ENCODE measurements around the gene NLRP6. TPM values are rescaled to one million over a fixed set of nuclear protein-coding genes. Genes with fewer than 3 reads are reported as not detected.

The NLRP6 gene
- total and polyA plus RNA-seq, 2 experiments from 2014 or later: not detected

DNA sequence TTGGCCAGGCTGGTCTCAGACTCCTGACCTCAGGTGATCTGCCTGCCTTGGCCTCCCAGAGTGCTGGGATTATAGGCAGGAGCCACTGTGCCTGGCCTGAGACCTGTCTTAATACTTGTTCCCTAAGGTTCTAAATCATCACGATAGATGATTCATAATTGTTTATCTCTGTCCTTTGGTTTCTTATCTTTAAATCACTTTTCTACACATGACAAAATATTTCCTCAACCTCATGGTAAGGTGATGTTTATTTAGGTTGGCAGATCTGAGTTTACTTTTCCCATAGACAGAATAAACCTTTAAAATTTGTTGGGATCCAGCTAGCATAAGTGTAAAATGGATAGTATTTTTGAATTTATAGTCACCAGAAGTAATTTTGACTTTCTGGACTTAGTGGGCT, 37.9 kb upstream of the NLRP6 start:
- Histone ChIP-seq H3K9ac (no peak overlapping the region), H4K20me1 (ENCODE audit: insufficient read depth) (no peaks in the 10 kb centered on the region), H3K9me3 (ENCODE audit: low read depth) (no peaks in the 10 kb centered on the region), H3K4me2 (ENCODE audit: unreplicated experiment) (no peak overlapping the region), H3K4me3 (no peak overlapping the region), H3K36me3 (ENCODE audit: low read depth) (peaks cover 37% of the 10 kb centered on the region), H3K27me3 (replicated peaks; ENCODE audit: insufficient read depth) (no peaks in the 10 kb centered on the region), H2AFZ (no peak overlapping the region), H3K27ac (no peak overlapping the region), H3K9me2 (ENCODE audit: insufficient read depth) (no peaks in the 10 kb centered on the region), H3K4me1 (ENCODE audit: insufficient read depth) (peaks cover 12% of the 10 kb centered on the region; the same call in 1 of the 2 replicates), H3F3A (ENCODE audit: insufficient read depth) (peaks cover 5% of the 10 kb centered on the region; the same call in 1 of the 2 replicates), H3K79me2 (ENCODE audit: insufficient read depth) (peaks cover 85% of the 10 kb centered on the region)
- TF ChIP-seq EZH2phosphoT487 (IDR thresholded peaks at IDR 0.05; ENCODE audit: insufficient read depth, low read depth) (no peak), EZH2 (IDR thresholded peaks at IDR 0.05; ENCODE audit: insufficient read depth, poor library complexity, severe bottlenecking) (no peak)
- WGBS, 2 experiments (ENCODE audit: low coverage in 1 of 2, low lambda C conversion rate in 2 of 2, missing lambda C conversion rate in 2 of 2): 93 to 94% methylated on average over 1 of the region's 1 CpG
- in situ Hi-C loops (cut with MboI): no loop called here
- DNase-seq: no peak

DNA sequence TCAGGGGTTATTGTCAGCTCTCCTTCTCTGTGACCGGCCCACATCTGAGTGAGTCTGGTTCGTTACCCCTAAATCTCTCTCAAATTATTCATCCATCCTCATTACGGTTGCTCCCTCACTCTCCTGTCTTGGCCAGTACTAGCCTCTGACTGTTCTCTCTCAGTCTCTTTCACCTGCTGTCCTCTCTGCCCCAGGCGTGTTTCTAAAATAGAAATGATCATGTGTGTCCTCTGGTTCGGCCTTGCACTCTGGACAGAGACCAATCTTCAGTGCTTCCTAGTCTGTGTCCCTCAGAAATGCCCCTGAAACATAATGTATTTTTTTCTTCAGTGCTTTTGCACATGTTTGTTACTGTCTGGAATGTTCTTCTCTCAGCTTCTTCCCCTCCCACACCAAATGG, 36.6 kb upstream of the NLRP6 start:
- Histone ChIP-seq H3K9me2 (ENCODE audit: insufficient read depth) (no peaks in the 10 kb centered on the region), H3K79me2 (ENCODE audit: insufficient read depth) (peaks cover 86% of the 10 kb centered on the region), H3K4me2 (ENCODE audit: unreplicated experiment) (no peak overlapping the region), H3K27ac (no peak overlapping the region), H3K4me3 (no peak overlapping the region), H3K9ac (0 out of 2 replicates have a peak overlapping the region, but pooled peaks have one; percentile 5), H3F3A (ENCODE audit: insufficient read depth) (0 out of 2 replicates have a peak, but pooled peaks cover 1% of the 10 kb centered on the region), H3K9me3 (ENCODE audit: low read depth) (no peaks in the 10 kb centered on the region), H3K27me3 (replicated peaks; ENCODE audit: insufficient read depth) (no peaks in the 10 kb centered on the region), H3K4me1 (ENCODE audit: insufficient read depth) (peaks cover 12% of the 10 kb centered on the region; the same call in 1 of the 2 replicates), H4K20me1 (ENCODE audit: insufficient read depth) (no peaks in the 10 kb centered on the region), H3K36me3 (ENCODE audit: low read depth) (peaks cover 50% of the 10 kb centered on the region), H2AFZ (no peak overlapping the region)
- in situ Hi-C loops (cut with MboI): no loop called here
- TF ChIP-seq EZH2phosphoT487 (IDR thresholded peaks at IDR 0.05; ENCODE audit: insufficient read depth, low read depth) (no peak), EZH2 (IDR thresholded peaks at IDR 0.05; ENCODE audit: insufficient read depth, poor library complexity, severe bottlenecking) (no peak)
- WGBS, 2 experiments (ENCODE audit: low coverage in 1 of 2, low lambda C conversion rate in 2 of 2, missing lambda C conversion rate in 2 of 2): 87 to 89% methylated on average over 5 of the region's 5 CpGs
- DNase-seq: no peak

DNA sequence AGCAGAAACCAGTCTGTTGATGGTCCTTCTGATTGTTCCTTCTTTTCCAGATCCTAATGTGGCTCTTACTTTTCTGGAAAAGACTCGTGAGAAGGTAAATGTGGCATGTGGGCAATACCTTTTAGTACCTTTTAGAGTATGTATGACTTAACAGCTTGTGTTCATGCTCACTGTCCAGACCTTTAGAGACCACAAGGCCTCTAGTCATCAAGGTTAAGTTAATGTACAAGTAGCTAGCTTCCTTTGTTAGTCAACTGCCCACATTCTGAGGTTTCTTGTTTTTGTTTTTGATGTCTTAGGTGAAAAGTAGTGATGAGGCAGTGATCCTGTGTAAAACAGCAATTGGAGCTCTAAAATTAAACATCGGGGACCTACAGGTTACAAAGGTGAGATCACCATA, 33.8 kb upstream of the NLRP6 start:
- in situ Hi-C loops (cut with MboI): no loop called here
- 96 to 97% methylated on average over 2 of the region's 2 CpGs for WGBS, 2 experiments (ENCODE audit: low coverage in 1 of 2, low lambda C conversion rate in 2 of 2, missing lambda C conversion rate in 2 of 2)

DNA sequence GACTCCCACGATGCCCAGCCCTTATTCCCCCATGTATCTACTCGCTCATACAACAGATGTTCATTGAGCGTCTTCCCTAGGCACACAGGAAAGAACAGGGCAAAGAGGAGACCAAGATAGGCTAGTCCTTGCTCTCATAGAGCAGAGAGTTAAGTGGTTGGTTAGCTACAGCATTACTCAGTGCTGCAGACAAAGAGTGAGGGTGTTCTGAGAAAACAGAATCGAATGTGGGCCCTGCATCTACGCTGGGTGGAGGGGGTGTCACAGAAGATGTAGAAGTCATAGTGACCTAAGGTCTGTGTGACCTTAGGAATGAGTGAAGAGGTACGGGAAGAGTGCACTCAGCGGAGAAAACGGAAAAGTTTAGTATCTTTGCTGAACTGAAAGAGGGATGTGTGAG, 29.1 kb upstream of the NLRP6 start:
- Histone ChIP-seq H3K27ac (no peak overlapping the region), H3F3A (ENCODE audit: insufficient read depth) (0 out of 2 replicates have a peak, but pooled peaks cover 6% of the 10 kb centered on the region), H3K4me1 (ENCODE audit: insufficient read depth) (no peaks in the 10 kb centered on the region), H3K9me2 (ENCODE audit: insufficient read depth) (no peaks in the 10 kb centered on the region), H3K36me3 (ENCODE audit: low read depth) (peaks cover 58% of the 10 kb centered on the region), H3K79me2 (ENCODE audit: insufficient read depth) (peaks cover 25% of the 10 kb centered on the region), H3K27me3 (replicated peaks; ENCODE audit: insufficient read depth) (no peaks in the 10 kb centered on the region), H3K9ac (no peak overlapping the region), H3K4me2 (ENCODE audit: unreplicated experiment) (no peak overlapping the region), H2AFZ (no peak overlapping the region), H4K20me1 (ENCODE audit: insufficient read depth) (no peaks in the 10 kb centered on the region), H3K4me3 (no peak overlapping the region), H3K9me3 (ENCODE audit: low read depth) (no peaks in the 10 kb centered on the region)
- TF ChIP-seq EZH2 (IDR thresholded peaks at IDR 0.05; ENCODE audit: insufficient read depth, poor library complexity, severe bottlenecking) (no peak), EZH2phosphoT487 (IDR thresholded peaks at IDR 0.05; ENCODE audit: insufficient read depth, low read depth) (no peak)
- DNase-seq: no peak
- 62 to 63% methylated on average over 8 of the region's 8 CpGs for WGBS, 2 experiments (ENCODE audit: low coverage in 1 of 2, low lambda C conversion rate in 2 of 2, missing lambda C conversion rate in 2 of 2)
- in situ Hi-C loops (cut with MboI): no loop called here

More for the DNA sequence above, 33.8 kb upstream of the NLRP6 start:
- no peak overlapping the region for H3K27ac ChIP-seq
- H4K20me1 ChIP-seq (ENCODE audit: insufficient read depth): no peaks in the 10 kb centered on the region
- no peaks in the 10 kb centered on the region for H3K27me3 ChIP-seq (replicated peaks; ENCODE audit: insufficient read depth)
- no peak overlapping the region for H3K4me3 ChIP-seq
- H3K4me1 ChIP-seq (ENCODE audit: insufficient read depth): no peaks in the 10 kb centered on the region
- H3K9ac ChIP-seq: no peak overlapping the region
- no peak overlapping the region for H2AFZ ChIP-seq
- peaks cover 67% of the 10 kb centered on the region for H3K79me2 ChIP-seq (ENCODE audit: insufficient read depth)
- H3K9me2 ChIP-seq (ENCODE audit: insufficient read depth): no peaks in the 10 kb centered on the region
- H3K36me3 ChIP-seq (ENCODE audit: low read depth): peaks cover 71% of the 10 kb centered on the region
- DNase-seq: no peak
- TF ChIP-seq EZH2 (IDR thresholded peaks at IDR 0.05; ENCODE audit: insufficient read depth, poor library complexity, severe bottlenecking): no peak
- no peak for TF ChIP-seq EZH2phosphoT487 (IDR thresholded peaks at IDR 0.05; ENCODE audit: insufficient read depth, low read depth)
- H3K9me3 ChIP-seq (ENCODE audit: low read depth): no peaks in the 10 kb centered on the region
- 0 out of 2 replicates have a peak, but pooled peaks cover 4% of the 10 kb centered on the region for H3F3A ChIP-seq (ENCODE audit: insufficient read depth)
- no peak overlapping the region for H3K4me2 ChIP-seq (ENCODE audit: unreplicated experiment)

Measured in GM23248 (cell line).